Osteoblast (primary cell): Measurements from ENCODE around the gene FOXN3. TPM values are rescaled to one million over a fixed set of nuclear protein-coding genes. Genes with fewer than 3 reads are reported as not detected.

Experiments
- DNase-seq: peaks from one replicate; pipeline ENCODE4 v3.0.0; 2011; ENCODE audit warnings: low spot score, mixed read lengths; ENCODE audit not compliant: insufficient read length; ENCODE audit errors: missing footprints
- H2AFZ ChIP-seq: 2 replicates; pipeline ENCODE4 v1.6.0; 2011; ENCODE audit warnings: mild to moderate bottlenecking, low read length
- H3K27ac ChIP-seq: 2 replicates; pipeline ENCODE4 v1.5.1; 2011; ENCODE audit warnings: mild to moderate bottlenecking, low read depth, low read length, moderate library complexity
- H3K27me3 ChIP-seq: 2 replicates; pipeline ENCODE4 v1.6.0; 2012; ENCODE audit warnings: mild to moderate bottlenecking, control low read depth, inconsistent platforms, low read length, moderate library complexity; ENCODE audit not compliant: insufficient read depth
- H3K36me3 ChIP-seq: 2 replicates; pipeline ENCODE4 v1.5.1; 2011; ENCODE audit warnings: mild to moderate bottlenecking, low read length, control low read depth, moderate library complexity; ENCODE audit not compliant: insufficient read depth
- H3K4me1 ChIP-seq: 2 replicates; pipeline ENCODE4 v1.5.1; 2011; ENCODE audit warnings: mild to moderate bottlenecking, low read length, control low read depth, moderate library complexity; ENCODE audit not compliant: insufficient read depth
- H3K4me2 ChIP-seq: 2 replicates; pipeline ENCODE4 v1.6.0; 2011; ENCODE audit warnings: mild to moderate bottlenecking, low read length; ENCODE audit not compliant: insufficient read depth
- H3K4me3 ChIP-seq: fragments of 200-600 bp; sonication (generic); 3 replicates; pipeline ENCODE4 v1.5.1; 2012; ENCODE audit warnings: mild to moderate bottlenecking, low read length, inconsistent platforms; ENCODE audit not compliant: insufficient read depth
- H3K79me2 ChIP-seq: 2 replicates; pipeline ENCODE4 v1.6.0; 2012; ENCODE audit warnings: mild to moderate bottlenecking, low read length, control low read depth, inconsistent platforms; ENCODE audit not compliant: insufficient read depth
- H3K9me3 ChIP-seq: 2 replicates; pipeline ENCODE4 v1.5.1; 2011; ENCODE audit warnings: low read depth, low read length, control low read depth
- H4K20me1 ChIP-seq: 2 replicates; pipeline ENCODE4 v1.6.0; 2012; ENCODE audit warnings: mild to moderate bottlenecking, low read length, control low read depth; ENCODE audit not compliant: insufficient read depth
- CTCF ChIP-seq: IDR thresholded peaks from 2 replicates; pipeline ENCODE4 v1.5.1; 2011; ENCODE audit warnings: mild to moderate bottlenecking, low read depth, low read length, moderate library complexity; ENCODE audit errors: extremely low read depth
- total RNA-seq: library from RNA; depleted of rRNA; stranded (reverse); fragments of >200 nt; gene quantifications from 2 replicates; pipeline ENCODE4 v1.2.3, GENCODE V29; 2012

Gene FOXN3
- total RNA-seq, 1 donor = 49.9 TPM

- Histone ChIP-seq H2AFZ (no peak overlapping the region), H4K20me1 (peaks cover 3% of the 10 kb centered on the region), H3K36me3 (no peaks in the 10 kb centered on the region), H3K79me2 (no peaks in the 10 kb centered on the region), H3K4me2 (no peak overlapping the region), H3K4me1 (no peaks in the 10 kb centered on the region), H3K27ac (no peak overlapping the region), H3K9me3 (no peaks in the 10 kb centered on the region), H3K4me3 (no peak overlapping the region), H3K27me3 (no peaks in the 10 kb centered on the region)
- DNase-seq = no peak
- no peak for TF ChIP-seq CTCF
These were observed 126.2 kb downstream of the FOXN3 start for GRCh38 chr14:89290813-89291212.

DNA sequence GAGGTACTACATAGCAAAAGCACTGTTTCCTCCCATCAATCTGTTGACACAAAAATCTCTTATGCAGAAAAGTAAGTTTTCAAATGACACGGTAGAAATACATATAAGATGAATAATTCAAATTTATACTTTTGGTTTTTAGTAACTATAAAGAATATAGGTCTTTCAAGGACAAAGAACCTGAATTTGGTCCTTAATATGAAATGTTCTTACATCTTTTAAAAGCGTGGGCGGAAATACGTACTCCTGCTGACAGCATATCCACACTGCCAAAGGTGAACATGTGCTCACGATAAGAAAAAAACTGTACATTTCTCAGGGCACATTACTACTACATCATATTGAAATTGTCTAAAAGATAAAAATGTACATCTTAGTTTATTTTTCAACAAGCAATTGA, 127.6 kb downstream of the FOXN3 start:
- TF ChIP-seq CTCF = no peak
- no peak overlapping the region for H3K27ac ChIP-seq
- H3K9me3 ChIP-seq = no peaks in the 10 kb centered on the region
- H3K4me3 ChIP-seq = no peak overlapping the region
- no peaks in the 10 kb centered on the region for H3K27me3 ChIP-seq
- H3K4me2 ChIP-seq = no peak overlapping the region
- DNase-seq = no peak
- H4K20me1 ChIP-seq = peaks cover 3% of the 10 kb centered on the region
- H3K36me3 ChIP-seq = no peaks in the 10 kb centered on the region
- H3K4me1 ChIP-seq = peaks cover 6% of the 10 kb centered on the region
- no peaks in the 10 kb centered on the region for H3K79me2 ChIP-seq
- no peak overlapping the region for H2AFZ ChIP-seq

- no peak for TF ChIP-seq CTCF
- Histone ChIP-seq H3K9me3 (no peaks in the 10 kb centered on the region), H3K4me2 (no peak overlapping the region), H3K79me2 (no peaks in the 10 kb centered on the region), H3K27ac (no peak overlapping the region), H3K4me3 (no peak overlapping the region), H3K36me3 (no peaks in the 10 kb centered on the region), H3K27me3 (no peaks in the 10 kb centered on the region), H3K4me1 (peaks cover 12% of the 10 kb centered on the region), H4K20me1 (peaks cover 3% of the 10 kb centered on the region), H2AFZ (no peak overlapping the region)
- no peak for DNase-seq
These were observed 128.9 kb downstream of the FOXN3 start for GRCh38 chr14:89288114-89288513.

DNA sequence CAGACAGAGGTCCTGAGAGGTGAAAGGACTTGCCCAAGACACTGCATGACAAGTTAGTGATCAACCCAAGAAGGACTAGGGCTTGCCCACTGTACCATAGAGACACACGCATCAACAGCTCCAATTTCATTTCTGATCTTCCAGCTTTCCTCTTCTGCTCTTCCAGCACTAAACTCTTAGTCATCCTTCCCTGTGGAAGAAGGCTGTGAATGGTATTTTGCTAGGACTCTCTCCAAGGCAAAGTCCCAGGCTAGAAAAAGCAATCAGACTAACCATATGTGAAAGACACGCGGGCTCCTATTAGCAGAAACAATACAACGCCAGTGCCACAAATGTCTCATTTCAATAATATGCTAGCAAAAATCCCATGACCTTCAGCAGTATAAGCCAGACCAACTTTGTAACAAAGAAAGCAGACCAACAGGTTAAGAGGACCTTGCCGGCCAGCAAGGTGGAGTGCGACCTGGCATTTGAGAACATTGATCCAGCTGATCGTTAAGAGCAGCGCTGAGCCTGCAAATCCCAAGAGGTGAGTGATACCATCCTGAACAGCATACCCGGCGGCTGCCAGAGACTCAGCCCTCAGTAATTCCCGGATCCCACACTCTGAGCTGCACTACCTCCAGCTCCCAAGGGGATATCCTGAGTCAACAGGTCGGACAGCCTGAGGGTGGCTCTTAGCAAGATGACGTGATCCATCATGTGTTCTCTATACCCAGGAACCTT, 132.5 kb downstream of the FOXN3 start:
- Histone ChIP-seq H4K20me1 (no peaks in the 10 kb centered on the region), H3K36me3 (no peaks in the 10 kb centered on the region), H3K79me2 (no peaks in the 10 kb centered on the region), H2AFZ (peak overlapping the region; percentile 4), H3K4me1 (peaks cover 12% of the 10 kb centered on the region), H3K4me2 (peak overlapping the region; percentile 63), H3K9me3 (no peaks in the 10 kb centered on the region), H3K4me3 (peak overlapping the region; percentile 24), H3K27me3 (no peaks in the 10 kb centered on the region), H3K27ac (peak overlapping the region; percentile 86)
- no peak for TF ChIP-seq CTCF
- DNase-seq = peak; percentile 80
